PC-3 (cell line): Measurements from ENCODE around the gene PCDH9. TPM values are rescaled to one million over a fixed set of nuclear protein-coding genes. Genes with fewer than 3 reads are reported as not detected.

Source experiments
- ATAC-seq: fragments of 200-7000 bp; cut with Tn5 transposase; 2 replicates; pipeline ENCODE4 v1.9.1; 2020; ENCODE audit warnings: mild to moderate bottlenecking, moderate library complexity
- BruUV-seq: library from RNA; stranded (reverse); fragments of 400-500 nt; replicated peaks from 2 replicates; lab custom pipeline; 2021; lab: Mats Ljungman, UMichigan
- CTCF ChIA-PET: fragments of 300-600 bp; sonication (Branson Sonifier 250); formaldehyde crosslinking; loops from one replicate; lab custom pipeline; 2022; ENCODE audit warnings: antibody characterized with exemption; lab: Charles Lee
- POLR2A ChIA-PET: fragments of 300-600 bp; sonication (Branson Sonifier 250); formaldehyde crosslinking; loops from one replicate; lab custom pipeline; 2022; ENCODE audit warnings: antibody characterized with exemption; ENCODE audit not compliant: unreplicated experiment; lab: Charles Lee
- DNase-seq: peaks from one replicate; pipeline ENCODE4 v3.0.0-alpha.2; 2015
- H2AFZ ChIP-seq: fragments of 300-600 bp; sonication (generic); 2 replicates; pipeline ENCODE4 v1.6.0; 2016; ENCODE audit warnings: antibody characterized with exemption, low read length
- H3F3A ChIP-seq: fragments of 300-600 bp; sonication (generic); one replicate; pipeline ENCODE4 v1.6.0; 2017; ENCODE audit warnings: antibody characterized with exemption, low read length, control low read depth, mild to moderate bottlenecking; ENCODE audit not compliant: unreplicated experiment
- H3K27ac ChIP-seq: fragments of 300-600 bp; sonication (generic); 2 replicates; pipeline ENCODE4 v1.5.1; 2016; ENCODE audit warnings: mild to moderate bottlenecking, low read length
- H3K27me3 ChIP-seq: fragments of 300-600 bp; sonication (generic); 2 replicates; pipeline ENCODE4 v1.6.1; 2016; ENCODE audit warnings: low read length, mixed read lengths
- H3K36me3 ChIP-seq: fragments of 300-600 bp; sonication (generic); 2 replicates; pipeline ENCODE4 v1.6.1; 2016; ENCODE audit warnings: low read depth, mixed run types, low read length, mixed read lengths
- H3K4me1 ChIP-seq: fragments of 300-600 bp; sonication (generic); 2 replicates; pipeline ENCODE4 v1.5.1; 2016; ENCODE audit warnings: low read length; ENCODE audit not compliant: insufficient read depth
- H3K4me2 ChIP-seq: fragments of 300-600 bp; sonication (generic); 2 replicates; pipeline ENCODE4 v1.6.0; 2016; ENCODE audit warnings: low read length
- H3K4me3 ChIP-seq: fragments of 300-600 bp; sonication (generic); 2 replicates; pipeline ENCODE4 v1.5.1; 2016; ENCODE audit warnings: mild to moderate bottlenecking, low read length, mixed read lengths
- H3K79me2 ChIP-seq: fragments of 300-600 bp; sonication (generic); 2 replicates; pipeline ENCODE4 v1.6.1; 2017; ENCODE audit warnings: low read length, mixed read lengths
- H3K9ac ChIP-seq: fragments of 300-600 bp; sonication (generic); 2 replicates; pipeline ENCODE4 v1.6.0; 2016; ENCODE audit warnings: mild to moderate bottlenecking, low read length
- H3K9me2 ChIP-seq: fragments of 300-600 bp; sonication (generic); replicated peaks from 2 replicates; pipeline ENCODE4 v1.6.1; 2016; ENCODE audit warnings: mixed run types, low read length, mixed read lengths
- H3K9me3 ChIP-seq: fragments of 300-600 bp; sonication (generic); 2 replicates; pipeline ENCODE4 v1.6.1; 2016; ENCODE audit warnings: low read length, mixed read lengths
- H4K20me1 ChIP-seq: fragments of 300-600 bp; sonication (generic); 2 replicates; pipeline ENCODE4 v1.6.1; 2016; ENCODE audit warnings: low read length, mixed read lengths
- CTCF ChIP-seq: fragments of 300-600 bp; sonication (generic); conservative IDR thresholded peaks from 2 replicates; pipeline ENCODE4 v1.5.1; 2017; ENCODE audit warnings: antibody characterized with exemption, low read depth, mild to moderate bottlenecking, low read length
- EZH2 ChIP-seq: fragments of 300-600 bp; sonication (generic); IDR thresholded peaks from one replicate; pipeline ENCODE4 v1.6.1; 2017; ENCODE audit warnings: antibody characterized with exemption, mild to moderate bottlenecking, low read length; ENCODE audit not compliant: unreplicated experiment
- EZH2phosphoT487 ChIP-seq: fragments of 300-600 bp; sonication (generic); IDR thresholded peaks from 2 replicates; pipeline ENCODE4 v1.6.1; 2018; ENCODE audit warnings: mild to moderate bottlenecking, antibody characterized with exemption, low read length, borderline replicate concordance
- intact Hi-C: fragments of 100-400 bp; cut with micrococcal nuclease; formaldehyde crosslinking; loops from 2 replicates; pipeline ENCODE4 v1.9.0; 2023
- total RNA-seq: library from RNA; depleted of rRNA; stranded (reverse); fragments of >200 nt; gene quantifications from 2 replicates; pipeline ENCODE4 v1.2.3, GENCODE V29; 2014

PCDH9 gene
- total RNA-seq, 1 experiment from 2014 or later: 0.98 TPM

DNA sequence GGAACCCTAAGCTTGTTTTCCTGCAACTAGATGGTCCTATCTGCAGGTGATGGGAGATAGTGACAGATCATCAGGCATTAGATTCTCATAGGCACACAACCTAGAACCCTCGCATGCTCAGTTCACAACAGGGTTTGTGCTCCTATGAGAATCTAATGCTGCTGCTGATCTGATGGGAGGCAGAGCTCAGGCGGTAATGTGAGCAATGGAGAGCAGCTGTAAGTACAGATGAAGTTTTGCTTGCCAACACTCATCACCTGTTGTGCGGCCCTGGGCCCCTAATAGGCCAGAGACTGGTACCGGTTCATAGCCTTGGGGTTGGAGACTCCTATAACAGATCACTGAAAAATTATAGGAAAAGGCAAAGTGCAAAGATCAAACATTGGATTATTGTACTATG is 267.2 kb downstream of the PCDH9 start:
- no peaks in the 10 kb centered on the region for H3K27me3 ChIP-seq
- BruUV-seq: no TSS peak
- H3K36me3 ChIP-seq: no peaks in the 10 kb centered on the region
- no peaks in the 10 kb centered on the region for H3F3A ChIP-seq
- no peak overlapping the region for H3K27ac ChIP-seq
- H3K9me2 ChIP-seq: no peaks in the 10 kb centered on the region
- ATAC-seq (no peak), DNase-seq (no peak)
- POLR2A ChIA-PET: no interaction called here
- TF ChIP-seq CTCF (no peak), EZH2phosphoT487 (no peak), EZH2 (no peak)
- CTCF ChIA-PET: no interaction called here
- H3K4me1 ChIP-seq: no peaks in the 10 kb centered on the region
- no peaks in the 10 kb centered on the region for H3K9me3 ChIP-seq
- H3K9ac ChIP-seq: no peak overlapping the region
- no peak overlapping the region for H3K4me3 ChIP-seq
- no peaks in the 10 kb centered on the region for H3K79me2 ChIP-seq
- no peak overlapping the region for H3K4me2 ChIP-seq
- intact Hi-C loops: no loop called here
- no peaks in the 10 kb centered on the region for H4K20me1 ChIP-seq
- H2AFZ ChIP-seq: no peak overlapping the region

DNA sequence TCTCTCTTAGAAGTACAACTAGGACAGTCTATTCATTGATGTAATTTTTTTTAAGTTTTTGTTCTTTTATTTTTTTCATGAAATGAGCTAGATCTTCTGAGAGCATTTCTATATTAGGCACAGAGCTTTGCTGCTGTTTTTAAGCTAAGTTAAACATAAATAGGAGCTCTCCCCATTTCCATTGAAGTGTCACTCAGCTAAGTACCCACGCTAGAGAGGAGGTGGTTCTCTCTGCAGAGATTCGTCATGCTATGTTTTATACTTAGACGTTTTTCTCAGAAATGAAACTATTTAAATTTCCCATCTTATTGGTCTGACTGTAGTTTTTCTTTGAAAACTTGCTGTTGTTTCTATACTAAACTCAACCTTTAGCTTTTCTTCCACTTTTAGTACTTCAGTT is 271.5 kb downstream of the PCDH9 start:
- Histone ChIP-seq H3K27me3 (no peaks in the 10 kb centered on the region), H3F3A (no peaks in the 10 kb centered on the region), H3K36me3 (no peaks in the 10 kb centered on the region), H3K9ac (no peak overlapping the region), H3K27ac (no peak overlapping the region), H3K9me3 (no peaks in the 10 kb centered on the region), H3K4me1 (no peaks in the 10 kb centered on the region), H3K4me2 (no peak overlapping the region), H3K4me3 (no peak overlapping the region), H3K9me2 (no peaks in the 10 kb centered on the region), H4K20me1 (no peaks in the 10 kb centered on the region), H2AFZ (no peak overlapping the region), H3K79me2 (no peaks in the 10 kb centered on the region)
- intact Hi-C loops: no loop called here
- no TSS peak for BruUV-seq
- TF ChIP-seq EZH2phosphoT487: no peak
- no peak for TF ChIP-seq CTCF
- TF ChIP-seq EZH2: no peak
- no peak for DNase-seq
- ATAC-seq: no peak
- POLR2A ChIA-PET: interaction anchor here (0.6 kb wide), 1 partner anchor 204 kb away, joined by 3 read pairs; no protein-coding TSS in a partner anchor
- CTCF ChIA-PET: no interaction called here

- Histone ChIP-seq H3F3A (no peaks in the 10 kb centered on the region), H4K20me1 (no peaks in the 10 kb centered on the region), H2AFZ (no peak overlapping the region), H3K36me3 (no peaks in the 10 kb centered on the region), H3K4me3 (no peak overlapping the region), H3K27me3 (no peaks in the 10 kb centered on the region), H3K4me2 (no peak overlapping the region), H3K79me2 (no peaks in the 10 kb centered on the region), H3K9ac (no peak overlapping the region), H3K27ac (no peak overlapping the region), H3K9me3 (no peaks in the 10 kb centered on the region), H3K4me1 (no peaks in the 10 kb centered on the region), H3K9me2 (no peaks in the 10 kb centered on the region)
- CTCF ChIA-PET: no interaction called here
- POLR2A ChIA-PET: no interaction called here
- no TSS peak for BruUV-seq
- ATAC-seq (no peak), DNase-seq (no peak)
- intact Hi-C loops: no loop called here
- TF ChIP-seq EZH2phosphoT487 (no peak), CTCF (no peak), EZH2 (no peak)
These were observed 277.6 kb downstream of the PCDH9 start for GRCh38 chr13:66952507-66952906.
